ENCODE results near the gene VSTM2B. TPM values are rescaled to one million over a fixed set of nuclear protein-coding genes. Genes with fewer than 3 reads are reported as not detected.

Gene VSTM2B
- total RNA-seq, 2 experiments from 2014 or later: not detected

- H3K79me2 ChIP-seq (ENCODE audit: insufficient read depth, low read depth, low read length): no peaks in the 10 kb centered on the region
- H3K9me2 ChIP-seq (ENCODE audit: insufficient read depth, low read length): no peaks in the 10 kb centered on the region
- H3K4me1 ChIP-seq (ENCODE audit: insufficient read depth, low read length, poor library complexity, severe bottlenecking): no peaks in the 10 kb centered on the region
- no peaks in the 10 kb centered on the region for H3K9me3 ChIP-seq (ENCODE audit: low read length)
- H3K4me2 ChIP-seq (ENCODE audit: low read length): no peak overlapping the region
- no peaks in the 10 kb centered on the region for H3K36me3 ChIP-seq (ENCODE audit: insufficient read depth, low read length)
- no peak for TF ChIP-seq CTCF (conservative IDR thresholded peaks at IDR 0.05; ENCODE audit: low read length)
- TF ChIP-seq EZH2phosphoT487 (IDR thresholded peaks at IDR 0.05; ENCODE audit: borderline replicate concordance, low read depth, low read length): no peak
- no peak overlapping the region for H3K4me3 ChIP-seq (ENCODE audit: low read depth, low read length, poor library complexity, severe bottlenecking)
- H4K20me1 ChIP-seq (ENCODE audit: insufficient read depth, low read length): no peaks in the 10 kb centered on the region
- no peak for DNase-seq (ENCODE audit: low spot score)
- H2AFZ ChIP-seq (ENCODE audit: low read length): no peak overlapping the region
- no peak overlapping the region for H3K27ac ChIP-seq (ENCODE audit: low read depth, low read length, poor library complexity, severe bottlenecking)
- POLR2A ChIA-PET: no interaction called here
- intact Hi-C loops (cut with micrococcal nuclease; ENCODE audit: unreplicated experiment): no loop called here
- no TSS peak for BruUV-seq (replicated peaks)
- CTCF ChIA-PET (ENCODE audit: unreplicated experiment): no interaction called here
Observed at GRCh38 chr19:29491995-29492577, 33.7 kb upstream of the VSTM2B start.

- H4K20me1 ChIP-seq (ENCODE audit: insufficient read depth, low read length): no peaks in the 10 kb centered on the region
- no peak overlapping the region for H3K27ac ChIP-seq (ENCODE audit: low read depth, low read length, poor library complexity, severe bottlenecking)
- no TSS peak for BruUV-seq (replicated peaks)
- H3K4me3 ChIP-seq (ENCODE audit: low read depth, low read length, poor library complexity, severe bottlenecking): no peak overlapping the region
- no peak overlapping the region for H2AFZ ChIP-seq (ENCODE audit: low read length)
- POLR2A ChIA-PET: no interaction called here
- no peaks in the 10 kb centered on the region for H3K9me2 ChIP-seq (ENCODE audit: insufficient read depth, low read length)
- intact Hi-C loops (cut with micrococcal nuclease; ENCODE audit: unreplicated experiment): no loop called here
- CTCF ChIA-PET (ENCODE audit: unreplicated experiment): no interaction called here
- H3K9me3 ChIP-seq (ENCODE audit: low read length): no peaks in the 10 kb centered on the region
- no peaks in the 10 kb centered on the region for H3K36me3 ChIP-seq (ENCODE audit: insufficient read depth, low read length)
- no peak overlapping the region for H3K4me2 ChIP-seq (ENCODE audit: low read length)
- DNase-seq (ENCODE audit: low spot score): no peak
- no peak for TF ChIP-seq EZH2phosphoT487 (IDR thresholded peaks at IDR 0.05; ENCODE audit: borderline replicate concordance, low read depth, low read length)
- no peak for TF ChIP-seq CTCF (conservative IDR thresholded peaks at IDR 0.05; ENCODE audit: low read length)
- H3K4me1 ChIP-seq (ENCODE audit: insufficient read depth, low read length, poor library complexity, severe bottlenecking): no peaks in the 10 kb centered on the region
- H3K79me2 ChIP-seq (ENCODE audit: insufficient read depth, low read depth, low read length): no peaks in the 10 kb centered on the region
Observed at GRCh38 chr19:29492769-29493168, 33.0 kb upstream of the VSTM2B start.

GRCh38 chr19:29495091-29495490 lies 30.7 kb upstream of the VSTM2B start:
- BruUV-seq (replicated peaks): no TSS peak
- DNase-seq (ENCODE audit: low spot score): no peak
- H3K27ac ChIP-seq (ENCODE audit: low read depth, low read length, poor library complexity, severe bottlenecking): no peak overlapping the region
- H3K4me2 ChIP-seq (ENCODE audit: low read length): no peak overlapping the region
- H4K20me1 ChIP-seq (ENCODE audit: insufficient read depth, low read length): no peaks in the 10 kb centered on the region
- H3K4me1 ChIP-seq (ENCODE audit: insufficient read depth, low read length, poor library complexity, severe bottlenecking): no peaks in the 10 kb centered on the region
- POLR2A ChIA-PET: no interaction called here
- H3K9me3 ChIP-seq (ENCODE audit: low read length): no peaks in the 10 kb centered on the region
- TF ChIP-seq CTCF (conservative IDR thresholded peaks at IDR 0.05; ENCODE audit: low read length): no peak
- TF ChIP-seq EZH2phosphoT487 (IDR thresholded peaks at IDR 0.05; ENCODE audit: borderline replicate concordance, low read depth, low read length): no peak
- no peak overlapping the region for H2AFZ ChIP-seq (ENCODE audit: low read length)
- H3K36me3 ChIP-seq (ENCODE audit: insufficient read depth, low read length): no peaks in the 10 kb centered on the region
- H3K4me3 ChIP-seq (ENCODE audit: low read depth, low read length, poor library complexity, severe bottlenecking): no peak overlapping the region
- intact Hi-C loops (cut with micrococcal nuclease; ENCODE audit: unreplicated experiment): no loop called here
- H3K9me2 ChIP-seq (ENCODE audit: insufficient read depth, low read length): no peaks in the 10 kb centered on the region
- CTCF ChIA-PET (ENCODE audit: unreplicated experiment): no interaction called here
- H3K79me2 ChIP-seq (ENCODE audit: insufficient read depth, low read depth, low read length): no peaks in the 10 kb centered on the region

Data from OCI-LY7 (cell line).